GM10847 (cell line): ENCODE data around the gene KLHL28.

Experiments
- POLR2A ChIP-seq: IDR thresholded peaks from 2 replicates; pipeline ENCODE4 v1.6.1; 2011; ENCODE audit not compliant: insufficient read length; ENCODE audit errors: extremely low read depth

Gene KLHL28

DNA sequence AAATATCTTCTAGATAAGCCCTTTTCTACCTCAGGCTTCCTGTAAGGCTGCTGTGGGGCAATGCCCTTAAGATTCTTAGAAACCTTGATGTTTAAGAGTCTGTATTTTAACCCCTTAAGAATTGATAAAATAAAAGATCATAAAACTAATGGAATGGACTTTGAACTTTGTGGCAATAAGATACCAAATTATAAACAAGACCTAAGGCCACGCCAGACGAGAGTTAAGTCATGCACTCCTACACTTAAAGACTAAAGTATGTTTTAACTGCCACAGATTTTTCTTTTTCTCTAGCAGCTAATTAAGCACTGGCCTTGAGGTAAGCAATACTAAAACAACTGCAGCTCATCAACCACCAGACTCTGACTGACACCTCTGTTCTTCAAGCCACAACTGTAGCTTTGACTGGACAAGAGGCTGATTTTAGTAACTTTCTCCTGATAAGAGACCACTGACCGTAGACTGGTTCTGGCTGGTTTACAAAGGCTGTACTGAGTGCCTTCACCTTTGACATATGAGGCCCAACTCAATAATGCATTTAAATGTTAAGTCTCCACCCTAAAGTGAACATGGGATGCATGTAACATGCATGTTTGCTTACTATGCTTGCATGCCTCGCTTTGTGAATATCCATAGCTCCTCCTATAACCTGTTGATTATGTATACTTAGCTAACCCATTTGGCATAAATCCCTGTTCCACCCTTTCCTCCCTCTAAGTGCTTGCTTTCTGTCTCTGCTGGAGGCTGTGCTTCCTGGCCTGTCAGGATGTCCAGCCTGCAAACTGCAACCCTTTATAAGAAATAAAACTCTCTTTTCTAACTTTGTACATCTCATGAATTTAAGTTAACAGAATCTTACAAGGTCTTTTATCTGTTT lies 71.9 kb downstream of the KLHL28 start:
- TF ChIP-seq POLR2A = no peak

- TF ChIP-seq POLR2A = no peak
Measured at GRCh38 chr14:44887596-44887955, 74.2 kb downstream of the KLHL28 start.

GRCh38 chr14:44886860-44887595 lies 74.7 kb downstream of the KLHL28 start:
- TF ChIP-seq POLR2A = no peak

DNA sequence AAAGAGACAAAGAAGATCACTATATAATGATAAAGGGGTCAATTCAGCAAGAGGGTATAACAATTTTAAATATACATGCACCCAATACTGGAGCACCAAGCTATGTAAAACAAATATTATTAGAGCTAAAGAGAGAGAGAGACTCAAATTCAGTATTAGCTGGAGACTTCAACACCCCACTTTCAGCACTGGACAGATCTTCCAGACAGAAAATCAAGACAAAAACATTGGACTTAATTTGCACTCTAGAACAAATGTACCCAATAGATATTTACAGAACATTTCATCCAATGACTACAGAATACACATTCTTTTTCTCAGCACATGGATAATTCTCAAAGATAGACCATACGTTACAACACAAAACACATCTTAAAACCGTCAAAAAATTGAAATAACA lies 81.0 kb downstream of the KLHL28 start:
- TF ChIP-seq POLR2A = no peak
